T-helper 9 cell (primary cell): Measurements from ENCODE around the gene TET2.

Experiments used
- DNase-seq: peaks from one replicate; pipeline ENCODE4 v3.0.0-alpha.2; 2020
- total RNA-seq, 2 donors: gene quantifications; one replicate each; lab custom pipeline; 2026; lab: John Stamatoyannopoulos, UW

The TET2 gene
- 49.1 to 66.4 reads per million in 2 donors for total RNA-seq

GRCh38 chr4:105146276-105147015 is at the start of gene TET2:
TSS of gene TET2 (plus strand) at chr4:105146876. CDS start at chr4:105233943, 87,067 bp downstream.
- peak; percentile 65 for DNase-seq

- DNase-seq, result no peak
Observed at GRCh38 chr4:105102016-105102415, 44.7 kb upstream of the TET2 start.

GRCh38 chr4:105106426-105106825 is 40.2 kb upstream of the TET2 start:
- no peak for DNase-seq

GRCh38 chr4:105107095-105107856 is 39.4 kb upstream of the TET2 start:
- no peak for DNase-seq

- DNase-seq, result no peak
Observed at GRCh38 chr4:105108971-105109370, 37.7 kb upstream of the TET2 start.

- DNase-seq, result no peak
Observed at GRCh38 chr4:105112274-105112673, 34.4 kb upstream of the TET2 start.

- no peak for DNase-seq
Observed at GRCh38 chr4:105113800-105114199, 32.9 kb upstream of the TET2 start.

GRCh38 chr4:105116616-105117319 is 29.9 kb upstream of the TET2 start:
- no peak for DNase-seq

GRCh38 chr4:105119356-105119755 is 27.3 kb upstream of the TET2 start:
- DNase-seq, result no peak

GRCh38 chr4:105120626-105121025 is 26.1 kb upstream of the TET2 start:
- DNase-seq, result no peak

- no peak for DNase-seq
Observed at GRCh38 chr4:105122350-105122749, 24.3 kb upstream of the TET2 start.

GRCh38 chr4:105126311-105127169 is 20.1 kb upstream of the TET2 start:
- DNase-seq, result no peak

- DNase-seq, result no peak
Observed at GRCh38 chr4:105127170-105127445, 19.6 kb upstream of the TET2 start.

GRCh38 chr4:105128208-105128607 is 18.5 kb upstream of the TET2 start:
- DNase-seq, result no peak

- no peak for DNase-seq
Observed at GRCh38 chr4:105129286-105130040, 17.2 kb upstream of the TET2 start.

GRCh38 chr4:105130945-105131344 is 15.7 kb upstream of the TET2 start:
- no peak for DNase-seq

GRCh38 chr4:105133976-105134375 is 12.7 kb upstream of the TET2 start:
- no peak for DNase-seq

- no peak for DNase-seq
Observed at GRCh38 chr4:105135785-105136184, 10.9 kb upstream of the TET2 start.

- no peak for DNase-seq
Observed at GRCh38 chr4:105137121-105137875, 9.4 kb upstream of the TET2 start.

GRCh38 chr4:105139646-105140045 is 7.0 kb upstream of the TET2 start:
- DNase-seq, result no peak
